NCI-H187 treated with DMSO at 0.1 percent for 48 hours (cell line): ENCODE results near the gene SPDEF.

Experiments used
- DNase-seq: peaks from one replicate; lab custom pipeline; 2025; lab: John Stamatoyannopoulos, UW

The SPDEF gene

GRCh38 chr6:34583861-34584604, 27.9 kb upstream of the SPDEF start:
- no peak for DNase-seq

GRCh38 chr6:34583461-34583860, 27.3 kb upstream of the SPDEF start:
- no peak for DNase-seq

- DNase-seq: no peak
Measured at GRCh38 chr6:34581561-34581920, 25.4 kb upstream of the SPDEF start.

GRCh38 chr6:34580707-34581560, 24.8 kb upstream of the SPDEF start:
- no peak for DNase-seq

- no peak for DNase-seq
Measured at GRCh38 chr6:34578445-34579262, 22.5 kb upstream of the SPDEF start.

GRCh38 chr6:34576286-34576955, 20.3 kb upstream of the SPDEF start:
- DNase-seq: no peak

- DNase-seq: no peak
Measured at GRCh38 chr6:34575326-34575725, 19.2 kb upstream of the SPDEF start.

- no peak for DNase-seq
Measured at GRCh38 chr6:34574647-34575293, 18.6 kb upstream of the SPDEF start.

GRCh38 chr6:34573567-34574183, 17.5 kb upstream of the SPDEF start:
- DNase-seq: no peak

- no peak for DNase-seq
Measured at GRCh38 chr6:34572585-34572984, 16.5 kb upstream of the SPDEF start.

- no peak for DNase-seq
Measured at GRCh38 chr6:34572021-34572420, 15.9 kb upstream of the SPDEF start.

- no peak for DNase-seq
Measured at GRCh38 chr6:34571388-34571787, 15.3 kb upstream of the SPDEF start.

- no peak for DNase-seq
Measured at GRCh38 chr6:34570066-34570833, 14.1 kb upstream of the SPDEF start.

- no peak for DNase-seq
Measured at GRCh38 chr6:34569361-34569973, 13.3 kb upstream of the SPDEF start.

GRCh38 chr6:34568341-34569201, 12.4 kb upstream of the SPDEF start:
- no peak for DNase-seq

- DNase-seq: no peak
Measured at GRCh38 chr6:34566830-34567546, 10.9 kb upstream of the SPDEF start.

- no peak for DNase-seq
Measured at GRCh38 chr6:34565722-34566137, 9.6 kb upstream of the SPDEF start.

- no peak for DNase-seq
Measured at GRCh38 chr6:34564181-34564580, 8.1 kb upstream of the SPDEF start.
